NCI-H460 (cell line): ENCODE results near the gene TRIM3. TPM values are rescaled to one million over a fixed set of nuclear protein-coding genes. Genes with fewer than 3 reads are reported as not detected.

ENCODE experiments used
- DNase-seq: peaks from one replicate; pipeline ENCODE4 v3.0.0-alpha.2; 2016; ENCODE audit warnings: low read depth; ENCODE audit errors: extremely low read depth
- total RNA-seq: library from RNA; depleted of rRNA; stranded (reverse); fragments of >200 nt; shearing (Covaris generic); gene quantifications from 2 replicates; pipeline ENCODE4 v1.2.3, GENCODE V29; 2014; rRNA removed

Gene TRIM3
- total RNA-seq, 1 experiment from 2014 or later = 5.0 TPM

DNA sequence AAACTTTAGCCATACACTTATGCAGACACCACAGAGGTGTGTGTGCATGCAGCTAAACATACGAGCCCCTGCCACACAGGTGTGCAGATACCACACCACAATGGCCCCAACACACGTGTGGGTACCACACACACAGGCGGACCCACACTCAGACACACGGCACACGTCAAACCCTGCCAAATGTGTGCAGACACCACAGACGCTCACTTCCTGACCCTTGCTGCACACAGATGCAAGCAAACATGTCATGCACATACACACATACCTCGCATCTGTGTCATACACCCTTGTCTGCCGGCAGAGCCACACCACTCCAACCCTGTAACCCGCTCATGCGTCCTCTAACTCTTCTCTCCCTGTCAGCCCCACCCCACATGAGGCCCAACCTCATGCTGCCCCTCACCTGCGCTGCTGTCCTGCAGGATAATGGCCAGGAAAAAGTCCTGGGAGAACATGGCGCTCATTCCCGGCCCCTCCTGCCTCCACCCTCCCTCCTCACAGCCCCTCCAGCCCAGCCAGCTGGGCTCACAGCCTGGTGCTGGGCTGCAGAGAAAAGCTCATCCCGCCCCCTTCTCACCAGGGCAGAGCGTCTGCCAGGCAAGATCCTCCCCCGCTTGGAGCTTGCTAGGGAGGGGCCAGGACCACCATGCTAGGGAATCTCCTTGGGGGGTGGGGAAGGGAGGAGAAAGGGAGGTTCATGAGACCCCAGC, 69.2 kb downstream of the TRIM3 start:
- DNase-seq = no peak

DNA sequence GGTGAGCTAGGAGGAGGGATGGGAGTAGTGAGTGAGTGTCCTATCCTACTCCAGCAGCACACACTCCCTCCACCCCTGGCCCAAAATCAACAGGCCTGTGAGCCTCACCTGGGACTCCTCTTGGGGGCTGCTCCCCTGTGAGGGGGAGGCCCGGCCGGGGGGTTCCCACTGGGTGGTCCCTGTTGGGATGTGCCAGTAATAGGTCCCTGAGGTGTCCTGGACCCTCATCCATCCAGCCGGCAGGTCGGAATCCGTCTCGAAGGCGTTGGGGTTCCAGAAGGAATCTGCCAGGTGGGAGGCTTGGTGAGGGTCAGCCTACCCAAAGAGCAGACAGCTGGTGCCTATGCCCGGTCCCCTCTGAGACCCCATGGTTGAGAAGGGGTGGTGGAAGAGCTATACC, 70.2 kb downstream of the TRIM3 start:
- no peak for DNase-seq

DNA sequence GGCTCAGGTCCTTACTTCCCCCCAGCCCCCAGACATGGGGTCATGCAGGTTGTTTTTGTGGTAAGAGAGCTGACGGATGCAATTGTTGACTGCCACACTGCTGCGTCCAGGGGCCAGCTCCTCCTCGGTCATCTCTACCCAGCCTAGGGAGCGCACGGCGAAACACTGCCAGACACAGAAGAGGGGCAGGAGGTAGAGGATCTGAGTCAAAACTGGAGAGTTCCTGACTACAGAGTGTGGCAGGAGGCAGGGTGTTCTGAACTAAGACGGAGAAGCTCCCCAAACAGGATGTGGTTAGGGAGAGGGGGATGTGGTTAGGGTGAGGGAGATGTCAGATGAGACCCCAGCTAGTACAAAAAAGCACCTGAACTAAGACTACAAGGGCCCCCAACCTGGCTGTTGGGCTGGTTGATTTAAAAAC, 71.2 kb downstream of the TRIM3 start:
- DNase-seq = no peak

DNA sequence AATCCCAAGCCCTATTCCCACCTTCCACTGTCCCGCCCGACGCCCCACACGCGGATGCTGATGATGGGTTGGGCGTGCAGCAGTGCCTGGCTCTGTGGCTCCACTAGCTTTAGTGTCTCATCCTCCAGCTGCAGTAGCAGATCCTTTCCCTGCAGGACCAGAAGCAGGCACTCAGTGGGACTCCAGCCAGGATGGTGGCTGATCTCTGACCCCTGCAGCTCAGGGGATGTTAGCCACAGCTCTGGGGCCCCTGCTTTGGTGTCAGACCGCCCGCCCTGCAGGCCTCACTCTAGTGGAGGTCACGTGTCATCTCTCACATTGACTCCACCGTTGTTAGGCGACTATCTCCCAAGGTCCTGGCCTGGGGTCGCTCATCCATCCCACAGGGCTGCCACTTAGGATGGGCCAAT, 71.7 kb downstream of the TRIM3 start:
- DNase-seq = no peak

DNA sequence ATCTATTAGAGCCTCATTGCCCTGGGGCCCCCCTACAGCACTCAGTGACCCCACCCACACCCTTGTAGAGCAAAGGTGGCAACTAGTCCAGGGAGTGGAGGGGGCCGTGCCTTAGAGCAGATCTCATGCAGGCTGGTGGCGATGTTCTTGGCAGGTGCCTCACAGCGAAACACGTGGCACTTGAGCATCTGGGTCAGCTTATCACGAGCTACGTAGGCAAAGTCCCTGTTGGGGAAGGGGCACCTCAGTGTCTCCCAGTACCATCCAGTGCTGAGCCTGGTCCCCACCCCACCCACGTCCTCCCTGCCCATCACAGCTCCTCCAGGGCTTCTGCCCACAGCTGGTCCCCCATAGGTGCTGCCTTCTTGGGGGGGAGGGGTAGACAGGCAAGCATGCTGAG, 72.3 kb downstream of the TRIM3 start:
- DNase-seq = no peak

DNA sequence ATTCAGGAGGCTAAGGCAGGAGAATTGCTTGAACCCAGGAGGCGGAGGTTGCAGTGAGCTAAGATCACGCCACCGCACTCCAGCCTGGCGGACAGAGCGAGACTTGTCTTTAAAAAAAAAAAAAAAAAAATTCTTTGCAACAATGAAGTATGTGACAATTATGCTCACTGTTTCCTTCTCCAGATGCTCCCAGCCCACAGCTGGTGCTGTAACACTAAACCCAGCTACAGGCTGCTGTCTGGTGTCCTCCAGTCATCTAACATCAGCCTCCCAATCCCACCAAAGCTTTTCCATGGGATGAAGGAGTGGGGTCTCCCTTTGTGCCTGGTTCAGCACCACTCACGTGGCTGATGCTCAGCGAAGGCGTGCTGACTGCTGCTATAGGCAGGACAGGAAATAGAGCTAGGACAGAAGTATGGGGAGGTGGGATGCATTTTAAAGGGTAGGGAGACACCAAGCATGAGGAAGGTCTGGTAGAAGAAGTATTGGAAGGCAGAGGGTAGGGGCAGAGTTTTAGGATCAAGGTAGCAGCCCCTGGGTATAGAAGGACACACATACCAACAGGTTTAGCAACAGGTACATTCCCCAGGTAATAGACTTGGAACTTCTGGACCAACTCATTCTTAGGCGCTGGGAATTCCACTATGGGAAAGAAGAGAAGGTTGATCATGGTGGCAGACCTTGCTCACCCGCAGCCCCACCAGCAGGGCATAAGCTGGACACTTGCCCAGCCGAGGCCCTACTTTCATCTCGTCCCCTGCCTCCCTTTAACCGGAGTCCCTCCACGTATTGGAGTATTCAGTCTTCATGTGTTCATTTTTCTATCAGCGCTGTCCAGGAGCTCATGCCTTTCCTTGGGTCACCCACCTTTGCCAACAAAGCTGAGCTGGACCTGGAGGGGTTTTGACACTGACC, 73.1 kb downstream of the TRIM3 start:
- DNase-seq = no peak

Other genes with a start within 250 kb of the TRIM3 start
- 11.7 and 15.3 TPM in 2 replicates for gene FHIP1B, start 239.3 kb downstream of the TRIM3 start, total RNA-seq
- gene CNGA4, start 234.9 kb downstream of the TRIM3 start, total RNA-seq = not detected in 2 replicates
- gene CCKBR, start 214.1 kb downstream of the TRIM3 start, total RNA-seq = not detected in 2 replicates
- 8.9 and 9.8 TPM in 2 replicates for gene CAVIN3, start 153.4 kb downstream of the TRIM3 start, total RNA-seq
- 6.4 and 7.4 TPM in 2 replicates for gene SMPD1, start 83.5 kb downstream of the TRIM3 start, total RNA-seq
- 6.9 and 8.5 TPM in 2 replicates for gene APBB1, start 54.8 kb downstream of the TRIM3 start, total RNA-seq
- gene HPX, start 33.0 kb downstream of the TRIM3 start, total RNA-seq = not detected in 2 replicates
- gene ARFIP2, start 7.4 kb upstream of the TRIM3 start, total RNA-seq = 47.8 and 49.2 TPM in 2 replicates
- 21.0 and 21.9 TPM in 2 replicates for gene TIMM10B, start 7.6 kb upstream of the TRIM3 start, total RNA-seq
- 5.6 and 5.7 TPM in 2 replicates for gene DNHD1, start 23.3 kb upstream of the TRIM3 start, total RNA-seq
- gene RRP8, start 129.7 kb upstream of the TRIM3 start, total RNA-seq = 14.8 and 15.2 TPM in 2 replicates
- gene ILK, start 129.8 kb upstream of the TRIM3 start, total RNA-seq = 53.4 and 53.5 TPM in 2 replicates
- gene TAF10, start 138.3 kb upstream of the TRIM3 start, total RNA-seq = 65.6 and 74.5 TPM in 2 replicates
- 2.9 and 5.2 TPM in 2 replicates for gene TPP1, start 145.5 kb upstream of the TRIM3 start, total RNA-seq
- gene DCHS1, start 181.9 kb upstream of the TRIM3 start, total RNA-seq = 0.07 and 0.14 TPM in 2 replicates
- gene MRPL17, start 209.4 kb upstream of the TRIM3 start, total RNA-seq = 34.3 and 35.8 TPM in 2 replicates